ENCODE measurements around the gene SERPINA4.

GRCh38 chr14:94573475-94574277, 12.4 kb downstream of the SERPINA4 start:
- TF ChIP-seq, protein P1, sequence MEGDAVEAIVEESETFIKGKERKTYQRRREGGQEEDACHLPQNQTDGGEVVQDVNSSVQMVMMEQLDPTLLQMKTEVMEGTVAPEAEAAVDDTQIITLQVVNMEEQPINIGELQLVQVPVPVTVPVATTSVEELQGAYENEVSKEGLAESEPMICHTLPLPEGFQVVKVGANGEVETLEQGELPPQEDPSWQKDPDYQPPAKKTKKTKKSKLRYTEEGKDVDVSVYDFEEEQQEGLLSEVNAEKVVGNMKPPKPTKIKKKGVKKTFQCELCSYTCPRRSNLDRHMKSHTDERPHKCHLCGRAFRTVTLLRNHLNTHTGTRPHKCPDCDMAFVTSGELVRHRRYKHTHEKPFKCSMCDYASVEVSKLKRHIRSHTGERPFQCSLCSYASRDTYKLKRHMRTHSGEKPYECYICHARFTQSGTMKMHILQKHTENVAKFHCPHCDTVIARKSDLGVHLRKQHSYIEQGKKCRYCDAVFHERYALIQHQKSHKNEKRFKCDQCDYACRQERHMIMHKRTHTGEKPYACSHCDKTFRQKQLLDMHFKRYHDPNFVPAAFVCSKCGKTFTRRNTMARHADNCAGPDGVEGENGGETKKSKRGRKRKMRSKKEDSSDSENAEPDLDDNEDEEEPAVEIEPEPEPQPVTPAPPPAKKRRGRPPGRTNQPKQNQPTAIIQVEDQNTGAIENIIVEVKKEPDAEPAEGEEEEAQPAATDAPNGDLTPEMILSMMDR (IDR thresholded peaks at IDR 0.05) = no peak
- TF ChIP-seq POLR2A (IDR thresholded peaks at IDR 0.05) = no peak
- TF ChIP-seq EP300 (IDR thresholded peaks at IDR 0.05) = no peak
